Activated B cell treated with CpG ODN at 0.5 μM for 24 hours (primary cell): ENCODE data around the gene OR8J1. TPM values are rescaled to one million over a fixed set of nuclear protein-coding genes. Genes with fewer than 3 reads are reported as not detected.
"Not testable (repeated sequence)": the region's sequence is repeated elsewhere in the genome, so short reads cannot be mapped to it uniquely, and the experiment has no call there.

Experiments used
- ATAC-seq: fragments of 200-7000 bp; cut with Tn5 transposase; one replicate; pipeline ENCODE4 v1.10.0; 2021; ENCODE audit warnings: low read depth, mild to moderate bottlenecking, moderate library complexity
- CTCF ChIA-PET: fragments of 350-600 bp; sonication (Branson Sonifier 250); formaldehyde crosslinking; loops from one replicate; lab custom pipeline; 2021; ENCODE audit warnings: antibody characterized with exemption; lab: Charles Lee
- POLR2A ChIA-PET: fragments of 350-600 bp; sonication (Branson Sonifier 250); formaldehyde crosslinking; loops from one replicate; lab custom pipeline; 2021; ENCODE audit warnings: antibody characterized with exemption; lab: Charles Lee
- DNase-seq: peaks from one replicate; pipeline ENCODE4 v3.0.0; 2022
- H3K27ac Mint-ChIP-seq: one replicate; pipeline ENCODE4 v1.8.0; 2020; ENCODE audit warnings: mixed read lengths
- H3K27me3 Mint-ChIP-seq: one replicate; pipeline ENCODE4 v1.8.0; 2021; ENCODE audit warnings: mixed read lengths
- H3K36me3 Mint-ChIP-seq: one replicate; pipeline ENCODE4 v1.8.0; 2021; ENCODE audit warnings: low read depth, mixed read lengths
- H3K4me1 Mint-ChIP-seq: one replicate; pipeline ENCODE4 v1.8.0; 2021; ENCODE audit warnings: mixed read lengths
- H3K4me3 Mint-ChIP-seq: one replicate; pipeline ENCODE4 v1.8.0; 2020; ENCODE audit warnings: mild to moderate bottlenecking, mixed read lengths
- H3K9me3 Mint-ChIP-seq: one replicate; pipeline ENCODE4 v1.8.0; 2020; ENCODE audit warnings: mixed read lengths
- intact Hi-C: fragments of 100-400 bp; cut with micrococcal nuclease; formaldehyde crosslinking; loops from one replicate; pipeline ENCODE4 v1.15.1; 2024
- total RNA-seq: library from RNA; stranded (reverse); gene quantifications from 2 replicates; pipeline ENCODE4 v1.2.3, GENCODE V29; 2022
- TF ChIP-seq, protein P1 (sequence below): fragments of 200-600 bp; IDR thresholded peaks from one replicate; pipeline ENCODE4 v1.8.0; 2022; ENCODE audit warnings: antibody characterized with exemption, mild to moderate bottlenecking

Gene OR8J1
- total RNA-seq, 1 donor from 2014 or later = not detected

DNA sequence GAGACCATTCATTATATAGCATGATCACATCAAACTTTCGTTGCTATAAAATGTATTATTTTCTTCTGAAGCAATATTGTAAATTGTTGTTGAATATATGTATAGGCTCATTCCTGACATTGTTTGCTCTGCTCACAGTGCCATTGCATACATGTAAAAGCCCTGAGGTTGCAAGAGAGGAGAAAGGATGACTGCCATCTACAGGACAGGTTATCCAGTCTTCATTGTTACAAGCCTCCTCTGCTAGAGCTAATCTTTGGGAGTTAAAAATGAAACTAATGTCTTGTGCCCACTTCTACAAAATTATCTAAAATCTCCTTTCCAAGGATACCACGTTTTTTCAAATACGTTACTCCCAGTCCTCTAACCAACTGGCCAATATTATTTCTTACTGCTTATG, 42.0 kb downstream of the OR8J1 start:
- Mint-ChIP-seq H3K27ac (no peak overlapping the region), H3K36me3 (no peaks in the 10 kb centered on the region), H3K27me3 (no peaks in the 10 kb centered on the region), H3K4me3 (no peak overlapping the region), H3K9me3 (peaks cover 11% of the 10 kb centered on the region), H3K4me1 (no peaks in the 10 kb centered on the region)
- ATAC-seq (no peak), DNase-seq (no peak)
- POLR2A ChIA-PET = no interaction called here
- TF ChIP-seq, protein P1, sequence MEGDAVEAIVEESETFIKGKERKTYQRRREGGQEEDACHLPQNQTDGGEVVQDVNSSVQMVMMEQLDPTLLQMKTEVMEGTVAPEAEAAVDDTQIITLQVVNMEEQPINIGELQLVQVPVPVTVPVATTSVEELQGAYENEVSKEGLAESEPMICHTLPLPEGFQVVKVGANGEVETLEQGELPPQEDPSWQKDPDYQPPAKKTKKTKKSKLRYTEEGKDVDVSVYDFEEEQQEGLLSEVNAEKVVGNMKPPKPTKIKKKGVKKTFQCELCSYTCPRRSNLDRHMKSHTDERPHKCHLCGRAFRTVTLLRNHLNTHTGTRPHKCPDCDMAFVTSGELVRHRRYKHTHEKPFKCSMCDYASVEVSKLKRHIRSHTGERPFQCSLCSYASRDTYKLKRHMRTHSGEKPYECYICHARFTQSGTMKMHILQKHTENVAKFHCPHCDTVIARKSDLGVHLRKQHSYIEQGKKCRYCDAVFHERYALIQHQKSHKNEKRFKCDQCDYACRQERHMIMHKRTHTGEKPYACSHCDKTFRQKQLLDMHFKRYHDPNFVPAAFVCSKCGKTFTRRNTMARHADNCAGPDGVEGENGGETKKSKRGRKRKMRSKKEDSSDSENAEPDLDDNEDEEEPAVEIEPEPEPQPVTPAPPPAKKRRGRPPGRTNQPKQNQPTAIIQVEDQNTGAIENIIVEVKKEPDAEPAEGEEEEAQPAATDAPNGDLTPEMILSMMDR = no peak
- intact Hi-C loops = no loop called here
- CTCF ChIA-PET = no interaction called here

DNA sequence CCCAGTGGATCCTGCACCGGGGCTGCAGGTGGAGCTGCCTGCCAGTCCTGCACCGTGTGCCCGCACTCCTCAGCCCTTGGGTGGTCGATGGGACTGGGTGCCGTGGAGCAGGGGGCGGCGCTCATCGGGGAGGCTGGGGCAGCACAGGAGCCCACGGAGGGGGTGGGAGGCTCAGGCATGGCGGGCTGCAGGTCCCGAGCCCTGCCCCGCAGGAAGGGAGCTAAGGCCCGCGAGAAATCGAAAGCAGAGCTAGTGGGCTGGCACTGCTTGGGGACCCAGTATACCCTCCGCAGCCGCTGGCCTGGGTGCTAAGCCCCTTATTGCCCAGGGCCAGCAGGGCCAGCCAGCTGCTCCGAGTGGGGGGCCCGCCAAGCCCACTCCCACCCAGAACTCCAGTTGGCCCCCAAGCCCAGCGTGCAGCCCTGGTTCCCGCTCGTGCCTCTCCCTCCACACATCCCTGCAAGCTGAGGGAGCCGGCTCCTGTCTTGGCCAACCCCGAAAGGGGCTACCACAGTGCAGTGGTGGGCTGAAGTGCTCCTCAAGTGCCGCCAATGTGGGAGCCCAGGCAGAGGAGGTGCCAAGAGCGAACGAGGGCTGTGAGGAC, 47.9 kb downstream of the OR8J1 start:
- H3K36me3 Mint-ChIP-seq, H3K27me3 Mint-ChIP-seq, H3K27ac Mint-ChIP-seq, DNase-seq, CTCF ChIA-PET, H3K4me1 Mint-ChIP-seq, intact Hi-C loops, POLR2A ChIA-PET, H3K4me3 Mint-ChIP-seq, ATAC-seq: not testable (repeated sequence)
- H3K9me3 Mint-ChIP-seq = peaks cover 13% of the 10 kb centered on the region

DNA sequence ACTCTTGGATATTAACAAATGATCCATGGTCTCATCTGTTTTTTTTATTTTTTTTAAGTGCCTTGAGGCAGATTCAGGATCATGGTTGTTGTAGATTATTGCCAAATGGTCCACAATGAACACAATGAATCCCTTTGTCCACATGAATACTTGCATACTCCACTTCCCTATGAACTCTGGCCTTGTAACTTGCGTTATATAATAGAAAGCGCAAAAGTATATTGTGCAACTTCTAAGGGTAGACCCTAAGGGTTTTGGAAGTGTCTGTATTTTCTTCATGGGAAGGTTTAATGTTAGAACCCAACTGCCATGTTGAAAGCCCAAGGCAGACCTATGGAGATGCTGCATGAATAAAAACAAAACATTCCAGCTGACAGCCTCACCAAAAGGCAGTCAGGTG, 50.3 kb downstream of the OR8J1 start:
- Mint-ChIP-seq H3K27me3 (no peaks in the 10 kb centered on the region), H3K4me1 (no peaks in the 10 kb centered on the region), H3K27ac (no peak overlapping the region), H3K9me3 (peaks cover 21% of the 10 kb centered on the region), H3K4me3 (no peak overlapping the region), H3K36me3 (no peaks in the 10 kb centered on the region)
- POLR2A ChIA-PET = no interaction called here
- intact Hi-C loops = no loop called here
- CTCF ChIA-PET = no interaction called here
- no peak for DNase-seq
- TF ChIP-seq, protein P1 = no peak
- no peak for ATAC-seq

DNA sequence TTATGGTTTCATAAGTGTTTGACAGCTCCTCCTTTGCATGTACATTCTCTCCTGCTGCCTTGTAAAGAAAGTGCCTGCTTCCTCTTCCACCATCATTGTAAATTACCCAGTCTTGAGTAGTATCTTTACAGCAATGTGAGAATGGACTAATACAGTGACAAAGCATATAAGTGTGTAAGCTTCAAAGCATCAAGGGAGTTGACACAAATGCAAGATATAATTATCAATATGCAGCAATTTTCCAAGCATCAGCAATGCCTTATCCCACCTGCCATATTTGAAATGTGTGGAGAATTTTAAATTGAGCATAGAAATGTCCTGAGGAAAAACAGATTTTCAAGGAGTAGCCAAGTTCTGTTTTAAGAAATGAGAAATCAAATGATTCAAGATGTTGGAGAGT, 56.7 kb downstream of the OR8J1 start:
- Mint-ChIP-seq H3K9me3 (peaks cover 21% of the 10 kb centered on the region), H3K27me3 (no peaks in the 10 kb centered on the region), H3K27ac (no peak overlapping the region), H3K36me3 (no peaks in the 10 kb centered on the region), H3K4me3 (no peak overlapping the region), H3K4me1 (no peaks in the 10 kb centered on the region)
- ChIA-PET POLR2A (no interaction called here), CTCF (no interaction called here)
- intact Hi-C loops = no loop called here
- ATAC-seq (no peak), DNase-seq (no peak)
- TF ChIP-seq, protein P1 = no peak

Other genes starting within 250 kb of the OR8J1 start
- gene OR8H3, start 231.9 kb upstream of the OR8J1 start, total RNA-seq = not detected in 2 replicates
- gene OR8J3, start 214.1 kb upstream of the OR8J1 start, total RNA-seq = not detected in 2 replicates
- not detected in 2 replicates for gene OR8K5, start 194.0 kb upstream of the OR8J1 start, total RNA-seq
- gene OR5J2, start 177.7 kb upstream of the OR8J1 start, total RNA-seq = not detected in 2 replicates
- not detected in 2 replicates for gene OR5T2, start 120.0 kb upstream of the OR8J1 start, total RNA-seq
- gene OR5T3, start 102.0 kb upstream of the OR8J1 start, total RNA-seq = not detected in 2 replicates
- not detected in 2 replicates for gene OR5T1, start 80.1 kb upstream of the OR8J1 start, total RNA-seq
- gene OR8H1, start 62.0 kb upstream of the OR8J1 start, total RNA-seq = not detected in 2 replicates
- gene OR8K3, start 39.1 kb upstream of the OR8J1 start, total RNA-seq = not detected in 2 replicates
- not detected in 2 replicates for gene OR8K1, start 8.3 kb upstream of the OR8J1 start, total RNA-seq
- not detected in 2 replicates for gene OR8U1, start 21.3 kb downstream of the OR8J1 start, total RNA-seq
- gene OR5AL1, start 58.4 kb downstream of the OR8J1 start, total RNA-seq = not detected in 2 replicates
- not detected in 2 replicates for gene OR5M3, start 119.1 kb downstream of the OR8J1 start, total RNA-seq
- not detected in 2 replicates for gene OR5M8, start 137.1 kb downstream of the OR8J1 start, total RNA-seq
- gene OR5M11, start 189.0 kb downstream of the OR8J1 start, total RNA-seq = not detected in 2 replicates
- gene OR5M10, start 223.4 kb downstream of the OR8J1 start, total RNA-seq = not detected in 2 replicates